GM23338 (cell line): ENCODE data around the gene COPA. TPM values are rescaled to one million over a fixed set of nuclear protein-coding genes. Genes with fewer than 3 reads are reported as not detected.
A peak's percentile ranks its signal among the peaks of the same experiment; 100 is the strongest.

Experiments
- ATAC-seq: fragments of 200-7000 bp; cut with Tn5 transposase; 3 replicates; pipeline ENCODE4 v1.9.1; 2020
- DNase-seq: peaks from one replicate; pipeline ENCODE4 v3.0.0-alpha.2; 2015; ENCODE audit warnings: low spot score
- H2AFZ ChIP-seq: fragments of 200-600 bp; sonication (generic); 2 replicates; pipeline ENCODE4 v1.8.0; 2016; ENCODE audit warnings: antibody characterized with exemption, mild to moderate bottlenecking, moderate library complexity
- H3F3A ChIP-seq: fragments of 200-600 bp; sonication (generic); replicated peaks from 2 replicates; pipeline ENCODE4 v1.8.0; 2017; ENCODE audit warnings: antibody characterized with exemption, mixed run types, low read depth
- H3K27ac ChIP-seq: fragments of 200-600 bp; sonication (generic); 2 replicates; pipeline ENCODE4 v1.6.1; 2016; ENCODE audit warnings: low read depth
- H3K27me3 ChIP-seq: fragments of 200-600 bp; sonication (generic); 2 replicates; pipeline ENCODE4 v1.8.0; 2016; ENCODE audit warnings: mild to moderate bottlenecking, mixed run types, moderate library complexity; ENCODE audit not compliant: insufficient read depth
- H3K36me3 ChIP-seq: fragments of 200-600 bp; sonication (generic); 2 replicates; pipeline ENCODE4 v1.8.0; 2016; ENCODE audit warnings: mild to moderate bottlenecking; ENCODE audit not compliant: insufficient read depth
- H3K4me1 ChIP-seq: fragments of 200-600 bp; sonication (generic); 2 replicates; pipeline ENCODE4 v1.8.0; 2016; ENCODE audit warnings: mild to moderate bottlenecking, moderate library complexity; ENCODE audit not compliant: insufficient read depth
- H3K4me2 ChIP-seq: fragments of 200-600 bp; sonication (generic); 2 replicates; pipeline ENCODE4 v1.7.1; 2017; ENCODE audit warnings: mixed run types
- H3K4me3 ChIP-seq: fragments of 200-600 bp; sonication (generic); 2 replicates; pipeline ENCODE4 v1.6.1; 2016; ENCODE audit warnings: mixed run types
- H3K79me2 ChIP-seq: fragments of 200-600 bp; sonication (generic); replicated peaks from 2 replicates; pipeline ENCODE4 v1.8.0; 2017; ENCODE audit warnings: mild to moderate bottlenecking; ENCODE audit not compliant: insufficient read depth
- H3K9me2 ChIP-seq: fragments of 200-600 bp; sonication (generic); 2 replicates; pipeline ENCODE4 v1.8.0; 2017; ENCODE audit not compliant: insufficient read depth
- H4K20me1 ChIP-seq: fragments of 200-600 bp; sonication (generic); replicated peaks from 2 replicates; pipeline ENCODE4 v1.8.0; 2017; ENCODE audit warnings: mild to moderate bottlenecking; ENCODE audit not compliant: insufficient read depth
- H3K27ac Mint-ChIP-seq: 2 replicates; pipeline ENCODE4 v1.8.0; 2020; ENCODE audit warnings: inconsistent platforms, mild to moderate bottlenecking, moderate library complexity, mixed read lengths
- H3K27me3 Mint-ChIP-seq: 3 replicates; pipeline ENCODE4 v1.8.0; 2022; ENCODE audit warnings: low read depth, mild to moderate bottlenecking, moderate library complexity, mixed read lengths, inconsistent platforms; ENCODE audit not compliant: insufficient read depth, poor library complexity
- H3K36me3 Mint-ChIP-seq: 3 replicates; pipeline ENCODE4 v1.8.0; 2021; ENCODE audit warnings: low read depth, mild to moderate bottlenecking, inconsistent platforms, moderate library complexity, mixed read lengths
- H3K4me1 Mint-ChIP-seq: 3 replicates; pipeline ENCODE4 v1.8.0; 2020; ENCODE audit warnings: mild to moderate bottlenecking, inconsistent platforms, mixed read lengths
- H3K4me3 Mint-ChIP-seq: 3 replicates; pipeline ENCODE4 v1.8.0; 2021; ENCODE audit warnings: moderate library complexity, mild to moderate bottlenecking, inconsistent platforms, mixed read lengths
- H3K9me3 Mint-ChIP-seq: 3 replicates; pipeline ENCODE4 v1.8.0; 2020; ENCODE audit warnings: moderate library complexity, mild to moderate bottlenecking, inconsistent platforms, mixed read lengths
- CREB1 ChIP-seq: fragments of 250-450 bp; sonication (Bioruptor Pico); IDR thresholded peaks from 2 replicates; pipeline ENCODE4 v1.5.0; 2020; ENCODE audit warnings: low read depth, mild to moderate bottlenecking, moderate library complexity
- EZH2 ChIP-seq: fragments of 200-600 bp; sonication (generic); IDR thresholded peaks from one replicate; pipeline ENCODE4 v1.8.0; 2017; ENCODE audit warnings: antibody characterized with exemption, mild to moderate bottlenecking, low read depth; ENCODE audit not compliant: unreplicated experiment
- EZH2phosphoT487 ChIP-seq: fragments of 200-600 bp; sonication (generic); IDR thresholded peaks from one replicate; pipeline ENCODE4 v1.8.1; 2018; ENCODE audit warnings: antibody characterized with exemption; ENCODE audit not compliant: unreplicated experiment
- JUNB ChIP-seq: IDR thresholded peaks from one replicate; pipeline ENCODE4 v1.6.1; 2016; ENCODE audit warnings: antibody characterized with exemption; ENCODE audit not compliant: unreplicated experiment
- NANOG ChIP-seq: IDR thresholded peaks from 2 replicates; pipeline ENCODE4 v1.6.1; 2016; ENCODE audit warnings: antibody characterized with exemption, borderline replicate concordance
- POLR2AphosphoS5 ChIP-seq: IDR thresholded peaks from 2 replicates; pipeline ENCODE4 v1.6.1; 2016; ENCODE audit warnings: antibody characterized with exemption, low read depth
- STAT1 ChIP-seq: IDR thresholded peaks from one replicate; pipeline ENCODE4 v1.6.1; 2016; ENCODE audit warnings: antibody characterized with exemption; ENCODE audit not compliant: unreplicated experiment
- ZNF114 ChIP-seq: fragments of 250-450 bp; sonication (Bioruptor Pico); IDR thresholded peaks from 2 replicates; pipeline ENCODE4 v1.5.0; 2020; ENCODE audit warnings: mild to moderate bottlenecking, moderate library complexity
- ZNF331 ChIP-seq: fragments of 250-450 bp; sonication (Bioruptor Pico); IDR thresholded peaks from 2 replicates; pipeline ENCODE4 v1.5.0; 2020; ENCODE audit warnings: low read depth, mild to moderate bottlenecking, moderate library complexity
- polyA plus RNA-seq: library from polyadenylated mRNA; unstranded; fragments of >200 nt; fragmentation: Nextera tagmentation; extraction: Ambion mirVana; gene quantifications from 2 replicates; pipeline ENCODE4 v1.2.1, GENCODE V29; 2016
- total RNA-seq: library from RNA; depleted of rRNA; stranded (reverse); fragments of >200 nt; shearing (Covaris generic); gene quantifications from 2 replicates; pipeline ENCODE4 v1.2.3, GENCODE V29; 2014
- TF ChIP-seq, protein P1 (sequence below): IDR thresholded peaks from 2 replicates; pipeline ENCODE4 v1.6.1; 2016; ENCODE audit warnings: antibody characterized with exemption
- TF ChIP-seq, protein P2 (sequence below): IDR thresholded peaks from one replicate; pipeline ENCODE4 v1.6.1; 2018; ENCODE audit warnings: antibody characterized with exemption; ENCODE audit not compliant: unreplicated experiment
- TF ChIP-seq, protein P3 (sequence below): fragments of 250-450 bp; sonication (Bioruptor Pico); IDR thresholded peaks from 2 replicates; pipeline ENCODE4 v1.5.0; 2020; ENCODE audit warnings: mild to moderate bottlenecking, moderate library complexity
- TF ChIP-seq, protein P4 (sequence below), 2 experiments: fragments of 200-600 bp in 1 of 2; sonication (generic) in 1 of 2; conservative IDR thresholded peaks; 2 replicates each; pipeline versions ENCODE4 v1.5.1 to v1.6.1; 2016 to 2017; ENCODE audit warnings: antibody characterized with exemption in 2 of 2, low read depth in 2 of 2, mild to moderate bottlenecking in 2 of 2, moderate library complexity in 1 of 2

The COPA gene
- total and polyA plus RNA-seq, 2 experiments from 2014 or later = 58.2 to 87.1 TPM

DNA sequence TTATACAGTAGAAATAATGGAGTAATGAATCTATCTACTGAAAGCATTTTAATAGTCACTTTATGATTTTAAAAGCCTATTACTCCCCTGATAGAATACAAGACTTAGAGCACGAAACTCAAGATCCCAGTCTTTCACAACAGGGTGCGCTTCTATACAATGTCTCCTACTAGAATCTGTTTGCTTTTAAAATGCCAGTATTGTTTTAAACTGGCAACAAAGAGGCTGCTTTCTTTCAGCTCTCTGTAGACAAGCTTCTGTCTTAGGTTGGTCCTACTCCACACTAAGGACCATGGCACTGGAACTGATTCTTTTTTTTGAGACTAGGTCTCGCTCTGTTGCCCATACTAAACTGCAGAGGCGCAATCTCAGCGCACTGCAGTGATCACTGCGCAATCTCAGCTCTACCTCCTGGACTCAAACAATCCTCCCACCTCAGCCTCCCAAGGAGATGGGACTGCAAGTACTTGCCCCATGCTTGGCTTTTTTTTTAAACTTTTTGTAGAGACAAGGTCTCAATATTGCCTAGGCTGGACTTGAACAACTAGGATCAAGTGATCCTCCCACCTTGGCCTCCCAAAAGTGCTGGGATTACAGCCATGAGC, 85.5 kb downstream of the COPA start:
- H3K27me3 ChIP-seq = no peaks in the 10 kb centered on the region
- TF ChIP-seq ZNF331 (no peak), ZNF114 (CRISPR knock-in tag) (no peak), NANOG (no peak), EZH2 (no peak), POLR2AphosphoS5 (no peak), EZH2phosphoT487 (no peak), JUNB (no peak), STAT1 (no peak), CREB1 (no peak)
- TF ChIP-seq, protein P1, sequence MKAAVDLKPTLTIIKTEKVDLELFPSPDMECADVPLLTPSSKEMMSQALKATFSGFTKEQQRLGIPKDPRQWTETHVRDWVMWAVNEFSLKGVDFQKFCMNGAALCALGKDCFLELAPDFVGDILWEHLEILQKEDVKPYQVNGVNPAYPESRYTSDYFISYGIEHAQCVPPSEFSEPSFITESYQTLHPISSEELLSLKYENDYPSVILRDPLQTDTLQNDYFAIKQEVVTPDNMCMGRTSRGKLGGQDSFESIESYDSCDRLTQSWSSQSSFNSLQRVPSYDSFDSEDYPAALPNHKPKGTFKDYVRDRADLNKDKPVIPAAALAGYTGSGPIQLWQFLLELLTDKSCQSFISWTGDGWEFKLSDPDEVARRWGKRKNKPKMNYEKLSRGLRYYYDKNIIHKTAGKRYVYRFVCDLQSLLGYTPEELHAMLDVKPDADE = no peak
- TF ChIP-seq, protein P2, sequence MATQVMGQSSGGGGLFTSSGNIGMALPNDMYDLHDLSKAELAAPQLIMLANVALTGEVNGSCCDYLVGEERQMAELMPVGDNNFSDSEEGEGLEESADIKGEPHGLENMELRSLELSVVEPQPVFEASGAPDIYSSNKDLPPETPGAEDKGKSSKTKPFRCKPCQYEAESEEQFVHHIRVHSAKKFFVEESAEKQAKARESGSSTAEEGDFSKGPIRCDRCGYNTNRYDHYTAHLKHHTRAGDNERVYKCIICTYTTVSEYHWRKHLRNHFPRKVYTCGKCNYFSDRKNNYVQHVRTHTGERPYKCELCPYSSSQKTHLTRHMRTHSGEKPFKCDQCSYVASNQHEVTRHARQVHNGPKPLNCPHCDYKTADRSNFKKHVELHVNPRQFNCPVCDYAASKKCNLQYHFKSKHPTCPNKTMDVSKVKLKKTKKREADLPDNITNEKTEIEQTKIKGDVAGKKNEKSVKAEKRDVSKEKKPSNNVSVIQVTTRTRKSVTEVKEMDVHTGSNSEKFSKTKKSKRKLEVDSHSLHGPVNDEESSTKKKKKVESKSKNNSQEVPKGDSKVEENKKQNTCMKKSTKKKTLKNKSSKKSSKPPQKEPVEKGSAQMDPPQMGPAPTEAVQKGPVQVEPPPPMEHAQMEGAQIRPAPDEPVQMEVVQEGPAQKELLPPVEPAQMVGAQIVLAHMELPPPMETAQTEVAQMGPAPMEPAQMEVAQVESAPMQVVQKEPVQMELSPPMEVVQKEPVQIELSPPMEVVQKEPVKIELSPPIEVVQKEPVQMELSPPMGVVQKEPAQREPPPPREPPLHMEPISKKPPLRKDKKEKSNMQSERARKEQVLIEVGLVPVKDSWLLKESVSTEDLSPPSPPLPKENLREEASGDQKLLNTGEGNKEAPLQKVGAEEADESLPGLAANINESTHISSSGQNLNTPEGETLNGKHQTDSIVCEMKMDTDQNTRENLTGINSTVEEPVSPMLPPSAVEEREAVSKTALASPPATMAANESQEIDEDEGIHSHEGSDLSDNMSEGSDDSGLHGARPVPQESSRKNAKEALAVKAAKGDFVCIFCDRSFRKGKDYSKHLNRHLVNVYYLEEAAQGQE = no peak
- TF ChIP-seq, protein P3, sequence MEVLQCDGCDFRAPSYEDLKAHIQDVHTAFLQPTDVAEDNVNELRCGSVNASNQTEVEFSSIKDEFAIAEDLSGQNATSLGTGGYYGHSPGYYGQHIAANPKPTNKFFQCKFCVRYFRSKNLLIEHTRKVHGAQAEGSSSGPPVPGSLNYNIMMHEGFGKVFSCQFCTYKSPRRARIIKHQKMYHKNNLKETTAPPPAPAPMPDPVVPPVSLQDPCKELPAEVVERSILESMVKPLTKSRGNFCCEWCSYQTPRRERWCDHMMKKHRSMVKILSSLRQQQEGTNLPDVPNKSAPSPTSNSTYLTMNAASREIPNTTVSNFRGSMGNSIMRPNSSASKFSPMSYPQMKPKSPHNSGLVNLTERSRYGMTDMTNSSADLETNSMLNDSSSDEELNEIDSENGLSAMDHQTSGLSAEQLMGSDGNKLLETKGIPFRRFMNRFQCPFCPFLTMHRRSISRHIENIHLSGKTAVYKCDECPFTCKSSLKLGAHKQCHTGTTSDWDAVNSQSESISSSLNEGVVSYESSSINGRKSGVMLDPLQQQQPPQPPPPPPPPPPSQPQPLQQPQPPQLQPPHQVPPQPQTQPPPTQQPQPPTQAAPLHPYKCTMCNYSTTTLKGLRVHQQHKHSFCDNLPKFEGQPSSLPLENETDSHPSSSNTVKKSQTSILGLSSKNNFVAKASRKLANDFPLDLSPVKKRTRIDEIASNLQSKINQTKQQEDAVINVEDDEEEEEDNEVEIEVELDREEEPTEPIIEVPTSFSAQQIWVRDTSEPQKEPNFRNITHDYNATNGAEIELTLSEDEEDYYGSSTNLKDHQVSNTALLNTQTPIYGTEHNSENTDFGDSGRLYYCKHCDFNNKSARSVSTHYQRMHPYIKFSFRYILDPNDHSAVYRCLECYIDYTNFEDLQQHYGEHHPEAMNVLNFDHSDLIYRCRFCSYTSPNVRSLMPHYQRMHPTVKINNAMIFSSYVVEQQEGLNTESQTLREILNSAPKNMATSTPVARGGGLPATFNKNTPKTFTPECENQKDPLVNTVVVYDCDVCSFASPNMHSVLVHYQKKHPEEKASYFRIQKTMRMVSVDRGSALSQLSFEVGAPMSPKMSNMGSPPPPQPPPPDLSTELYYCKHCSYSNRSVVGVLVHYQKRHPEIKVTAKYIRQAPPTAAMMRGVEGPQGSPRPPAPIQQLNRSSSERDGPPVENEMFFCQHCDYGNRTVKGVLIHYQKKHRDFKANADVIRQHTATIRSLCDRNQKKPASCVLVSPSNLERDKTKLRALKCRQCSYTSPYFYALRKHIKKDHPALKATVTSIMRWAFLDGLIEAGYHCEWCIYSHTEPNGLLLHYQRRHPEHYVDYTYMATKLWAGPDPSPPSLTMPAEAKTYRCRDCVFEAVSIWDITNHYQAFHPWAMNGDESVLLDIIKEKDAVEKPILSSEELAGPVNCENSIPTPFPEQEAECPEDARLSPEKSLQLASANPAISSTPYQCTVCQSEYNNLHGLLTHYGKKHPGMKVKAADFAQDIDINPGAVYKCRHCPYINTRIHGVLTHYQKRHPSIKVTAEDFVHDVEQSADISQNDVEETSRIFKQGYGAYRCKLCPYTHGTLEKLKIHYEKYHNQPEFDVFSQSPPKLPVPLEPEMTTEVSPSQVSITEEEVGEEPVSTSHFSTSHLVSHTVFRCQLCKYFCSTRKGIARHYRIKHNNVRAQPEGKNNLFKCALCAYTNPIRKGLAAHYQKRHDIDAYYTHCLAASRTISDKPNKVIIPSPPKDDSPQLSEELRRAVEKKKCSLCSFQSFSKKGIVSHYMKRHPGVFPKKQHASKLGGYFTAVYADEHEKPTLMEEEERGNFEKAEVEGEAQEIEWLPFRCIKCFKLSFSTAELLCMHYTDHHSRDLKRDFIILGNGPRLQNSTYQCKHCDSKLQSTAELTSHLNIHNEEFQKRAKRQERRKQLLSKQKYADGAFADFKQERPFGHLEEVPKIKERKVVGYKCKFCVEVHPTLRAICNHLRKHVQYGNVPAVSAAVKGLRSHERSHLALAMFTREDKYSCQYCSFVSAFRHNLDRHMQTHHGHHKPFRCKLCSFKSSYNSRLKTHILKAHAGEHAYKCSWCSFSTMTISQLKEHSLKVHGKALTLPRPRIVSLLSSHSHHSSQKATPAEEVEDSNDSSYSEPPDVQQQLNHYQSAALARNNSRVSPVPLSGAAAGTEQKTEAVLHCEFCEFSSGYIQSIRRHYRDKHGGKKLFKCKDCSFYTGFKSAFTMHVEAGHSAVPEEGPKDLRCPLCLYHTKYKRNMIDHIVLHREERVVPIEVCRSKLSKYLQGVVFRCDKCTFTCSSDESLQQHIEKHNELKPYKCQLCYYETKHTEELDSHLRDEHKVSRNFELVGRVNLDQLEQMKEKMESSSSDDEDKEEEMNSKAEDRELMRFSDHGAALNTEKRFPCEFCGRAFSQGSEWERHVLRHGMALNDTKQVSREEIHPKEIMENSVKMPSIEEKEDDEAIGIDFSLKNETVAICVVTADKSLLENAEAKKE (CRISPR knock-in tag) = no peak
- TF ChIP-seq, protein P4, sequence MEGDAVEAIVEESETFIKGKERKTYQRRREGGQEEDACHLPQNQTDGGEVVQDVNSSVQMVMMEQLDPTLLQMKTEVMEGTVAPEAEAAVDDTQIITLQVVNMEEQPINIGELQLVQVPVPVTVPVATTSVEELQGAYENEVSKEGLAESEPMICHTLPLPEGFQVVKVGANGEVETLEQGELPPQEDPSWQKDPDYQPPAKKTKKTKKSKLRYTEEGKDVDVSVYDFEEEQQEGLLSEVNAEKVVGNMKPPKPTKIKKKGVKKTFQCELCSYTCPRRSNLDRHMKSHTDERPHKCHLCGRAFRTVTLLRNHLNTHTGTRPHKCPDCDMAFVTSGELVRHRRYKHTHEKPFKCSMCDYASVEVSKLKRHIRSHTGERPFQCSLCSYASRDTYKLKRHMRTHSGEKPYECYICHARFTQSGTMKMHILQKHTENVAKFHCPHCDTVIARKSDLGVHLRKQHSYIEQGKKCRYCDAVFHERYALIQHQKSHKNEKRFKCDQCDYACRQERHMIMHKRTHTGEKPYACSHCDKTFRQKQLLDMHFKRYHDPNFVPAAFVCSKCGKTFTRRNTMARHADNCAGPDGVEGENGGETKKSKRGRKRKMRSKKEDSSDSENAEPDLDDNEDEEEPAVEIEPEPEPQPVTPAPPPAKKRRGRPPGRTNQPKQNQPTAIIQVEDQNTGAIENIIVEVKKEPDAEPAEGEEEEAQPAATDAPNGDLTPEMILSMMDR (conservative IDR thresholded peaks at IDR 0.05; ENCODE audit: low read depth in 2 of 2) = no peak
- H4K20me1 ChIP-seq = no peaks in the 10 kb centered on the region
- no peak overlapping the region for H3K27ac ChIP-seq
- no peaks in the 10 kb centered on the region for H3K9me2 ChIP-seq
- H3K9me3 Mint-ChIP-seq = no peaks in the 10 kb centered on the region
- peaks cover 70% of the 10 kb centered on the region for H3K79me2 ChIP-seq
- ATAC-seq = no peak
- H2AFZ ChIP-seq = no peak overlapping the region
- peaks cover 22% of the 10 kb centered on the region for H3K4me1 Mint-ChIP-seq
- peaks cover 8% of the 10 kb centered on the region for H3K27me3 Mint-ChIP-seq
- no peak overlapping the region for H3K4me3 ChIP-seq
- no peaks in the 10 kb centered on the region for H3F3A ChIP-seq
- peak overlapping the region; percentile 75; the same call in 1 of the 2 replicates for H3K27ac Mint-ChIP-seq
- DNase-seq = peak; percentile 11
- peaks cover 14% of the 10 kb centered on the region for H3K4me1 ChIP-seq
- H3K4me2 ChIP-seq = peak overlapping the region; percentile 20; the same call in 1 of the 2 replicates
- peaks cover 19% of the 10 kb centered on the region; the same call in 2 of the 3 replicates for H3K36me3 Mint-ChIP-seq
- peaks cover 4% of the 10 kb centered on the region; the same call in 1 of the 2 replicates for H3K36me3 ChIP-seq
- no peak overlapping the region for H3K4me3 Mint-ChIP-seq
